ENCODE results near the gene SLC1A1.

Gene SLC1A1

DNA sequence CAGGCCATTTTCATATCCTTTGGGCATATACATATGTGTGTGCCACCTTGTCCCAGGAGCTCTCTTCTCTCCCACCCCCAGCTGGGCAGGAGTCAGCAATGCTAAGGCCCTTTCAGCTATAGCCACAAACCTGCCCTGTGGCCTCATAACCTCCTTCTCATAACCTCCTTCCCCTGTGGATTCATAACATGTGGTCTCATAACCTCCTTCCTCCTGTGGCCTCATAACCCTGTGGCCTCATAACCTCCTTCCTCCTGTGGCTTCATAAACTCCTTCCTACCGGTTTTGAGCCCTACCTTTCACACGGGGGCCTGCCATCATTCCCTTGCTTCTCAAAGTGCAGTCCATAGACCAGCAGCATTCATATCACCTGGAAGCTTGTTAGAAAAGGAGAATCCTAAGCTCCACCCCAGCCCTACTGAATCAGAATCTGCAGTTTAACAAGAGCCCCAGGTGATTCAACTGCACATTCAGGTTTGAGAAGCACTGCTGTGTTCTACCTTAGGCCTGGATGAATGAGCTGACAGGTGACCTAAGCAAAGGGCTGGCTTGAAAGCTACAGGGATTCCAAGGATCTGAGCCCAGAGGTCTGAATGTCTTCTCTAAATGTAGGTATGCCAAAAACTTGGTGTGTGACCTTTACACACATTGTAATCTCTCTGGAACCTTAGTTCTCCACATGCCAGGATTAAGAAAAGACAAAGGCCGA, 129.9 kb downstream of the SLC1A1 start:
- DNase-seq (ENCODE audit: low spot score), result no peak

- peak; percentile 44 for DNase-seq (ENCODE audit: low spot score)
Measured at GRCh38 chr9:4620881-4621555, 130.8 kb downstream of the SLC1A1 start.

DNA sequence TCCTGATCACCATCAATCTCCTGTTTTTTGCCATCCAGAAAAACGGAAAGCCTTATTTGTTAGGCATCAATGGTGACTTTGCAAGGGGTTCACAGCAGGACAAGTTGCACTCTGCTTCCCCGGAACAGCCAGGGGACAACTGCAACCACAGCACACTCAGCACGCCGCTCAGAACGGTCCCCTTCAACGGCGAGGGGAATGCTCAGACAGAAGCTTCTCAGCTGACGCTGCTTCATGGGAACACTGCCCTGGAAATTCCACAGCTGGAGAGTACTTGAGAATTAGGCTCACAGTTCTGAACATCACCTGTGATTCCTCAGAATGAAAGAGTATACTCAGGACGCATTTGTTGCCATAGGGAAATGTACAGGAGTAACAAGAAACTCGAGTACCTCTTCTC, 131.7 kb downstream of the SLC1A1 start:
- no peak for DNase-seq (ENCODE audit: low spot score)

GRCh38 chr9:4630836-4631235, 140.6 kb downstream of the SLC1A1 start:
- no peak for DNase-seq (ENCODE audit: low spot score)

All from GM03348 (cell line).